ENCODE results near the gene INSIG1.

INSIG1 gene

GRCh38 chr7:155267023-155267422 is 30.7 kb upstream of the INSIG1 start:
- H3K4me1 ChIP-seq (ENCODE audit: control insufficient read depth, low read depth, low read length) = no peaks in the 10 kb centered on the region
- H3K79me2 ChIP-seq (ENCODE audit: control insufficient read depth, insufficient read depth, low read length) = no peaks in the 10 kb centered on the region
- H2AK5ac ChIP-seq (ENCODE audit: low read length) = no peak overlapping the region
- no peak overlapping the region for H3K4me3 ChIP-seq (ENCODE audit: low read length)
- no peak overlapping the region for H2BK5ac ChIP-seq (ENCODE audit: low read length)
- no peak overlapping the region for H4K8ac ChIP-seq (ENCODE audit: low read depth, low read length)
- no peak overlapping the region for H3K56ac ChIP-seq (ENCODE audit: low read length)
- no peak overlapping the region for H3K4me2 ChIP-seq (ENCODE audit: low read length)
- H3K9ac ChIP-seq (ENCODE audit: low read length) = no peak overlapping the region
- H3K36me3 ChIP-seq (ENCODE audit: control insufficient read depth, insufficient read depth, low read length) = no peaks in the 10 kb centered on the region
- no peak overlapping the region for H2BK15ac ChIP-seq (replicated peaks; ENCODE audit: low read depth)
- no peak for DNase-seq
- H4K5ac ChIP-seq (ENCODE audit: low read length) = no peak overlapping the region
- no CpG with 5 or more reads among the region's 8 CpGs for WGBS (ENCODE audit: extremely low coverage, insufficient coverage, low lambda C conversion rate)
- no peak overlapping the region for H3K27ac ChIP-seq (ENCODE audit: low read depth, low read length)
- no peaks in the 10 kb centered on the region for H3K27me3 ChIP-seq (ENCODE audit: insufficient read depth, low read length, poor library complexity)
- no peak overlapping the region for H3K23ac ChIP-seq (ENCODE audit: low read length)
- no peaks in the 10 kb centered on the region for H3K79me1 ChIP-seq (ENCODE audit: low read length)
- H3K4ac ChIP-seq (ENCODE audit: low read depth, low read length) = no peak overlapping the region
- H3K18ac ChIP-seq (ENCODE audit: low read length) = no peak overlapping the region
- H2BK120ac ChIP-seq (ENCODE audit: low read depth, low read length) = no peak overlapping the region

DNA sequence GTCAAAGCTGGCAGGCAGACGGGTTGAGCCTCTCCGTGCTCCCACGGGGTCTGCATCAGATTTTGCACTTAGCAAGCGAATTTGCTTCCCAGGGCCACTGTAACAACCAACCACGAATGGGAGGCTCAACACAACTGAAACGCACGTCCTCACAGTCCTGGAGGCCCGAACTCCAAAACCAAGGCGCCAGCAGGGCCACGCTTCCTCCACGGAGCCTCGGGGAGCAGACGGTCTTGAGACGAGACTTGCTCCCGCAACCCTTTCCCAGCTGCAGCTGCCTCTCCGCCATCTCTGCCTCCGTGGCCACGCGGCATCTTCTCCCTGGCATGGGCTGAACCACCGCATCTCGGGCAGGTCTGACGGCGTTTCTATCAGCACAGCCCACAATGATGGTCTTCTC is 30.2 kb upstream of the INSIG1 start:
- Histone ChIP-seq H3K79me1 (ENCODE audit: low read length) (no peaks in the 10 kb centered on the region), H3K4me3 (ENCODE audit: low read length) (no peak overlapping the region), H3K36me3 (ENCODE audit: control insufficient read depth, insufficient read depth, low read length) (no peaks in the 10 kb centered on the region), H3K27me3 (ENCODE audit: insufficient read depth, low read length, poor library complexity) (no peaks in the 10 kb centered on the region), H3K56ac (ENCODE audit: low read length) (no peak overlapping the region), H2BK120ac (ENCODE audit: low read depth, low read length) (no peak overlapping the region), H3K4me2 (ENCODE audit: low read length) (no peak overlapping the region), H3K9ac (ENCODE audit: low read length) (no peak overlapping the region), H3K27ac (ENCODE audit: low read depth, low read length) (no peak overlapping the region), H4K5ac (ENCODE audit: low read length) (no peak overlapping the region), H2BK5ac (ENCODE audit: low read length) (no peak overlapping the region), H3K4ac (ENCODE audit: low read depth, low read length) (no peak overlapping the region), H3K79me2 (ENCODE audit: control insufficient read depth, insufficient read depth, low read length) (no peaks in the 10 kb centered on the region), H4K8ac (ENCODE audit: low read depth, low read length) (no peak overlapping the region), H3K18ac (ENCODE audit: low read length) (no peak overlapping the region), H3K23ac (ENCODE audit: low read length) (no peak overlapping the region), H2AK5ac (ENCODE audit: low read length) (no peak overlapping the region), H2BK15ac (replicated peaks; ENCODE audit: low read depth) (no peak overlapping the region), H3K4me1 (ENCODE audit: control insufficient read depth, low read depth, low read length) (no peaks in the 10 kb centered on the region)
- no peak for DNase-seq
- WGBS (ENCODE audit: extremely low coverage, insufficient coverage, low lambda C conversion rate) = no CpG with 5 or more reads among the region's 23 CpGs

- H2BK120ac ChIP-seq (ENCODE audit: low read depth, low read length) = no peak overlapping the region
- no peak overlapping the region for H2BK15ac ChIP-seq (replicated peaks; ENCODE audit: low read depth)
- no peaks in the 10 kb centered on the region for H3K79me1 ChIP-seq (ENCODE audit: low read length)
- H3K36me3 ChIP-seq (ENCODE audit: control insufficient read depth, insufficient read depth, low read length) = no peaks in the 10 kb centered on the region
- no peak overlapping the region for H3K18ac ChIP-seq (ENCODE audit: low read length)
- no peak overlapping the region for H3K4me3 ChIP-seq (ENCODE audit: low read length)
- H3K4me1 ChIP-seq (ENCODE audit: control insufficient read depth, low read depth, low read length) = no peaks in the 10 kb centered on the region
- H4K5ac ChIP-seq (ENCODE audit: low read length) = no peak overlapping the region
- no peak overlapping the region for H2AK5ac ChIP-seq (ENCODE audit: low read length)
- no peak overlapping the region for H3K9ac ChIP-seq (ENCODE audit: low read length)
- H3K27ac ChIP-seq (ENCODE audit: low read depth, low read length) = no peak overlapping the region
- H4K8ac ChIP-seq (ENCODE audit: low read depth, low read length) = no peak overlapping the region
- no CpG with 5 or more reads among the region's 12 CpGs for WGBS (ENCODE audit: extremely low coverage, insufficient coverage, low lambda C conversion rate)
- no peaks in the 10 kb centered on the region for H3K27me3 ChIP-seq (ENCODE audit: insufficient read depth, low read length, poor library complexity)
- H3K4me2 ChIP-seq (ENCODE audit: low read length) = no peak overlapping the region
- DNase-seq = no peak
- no peak overlapping the region for H3K4ac ChIP-seq (ENCODE audit: low read depth, low read length)
- no peak overlapping the region for H3K56ac ChIP-seq (ENCODE audit: low read length)
- H2BK5ac ChIP-seq (ENCODE audit: low read length) = no peak overlapping the region
- H3K79me2 ChIP-seq (ENCODE audit: control insufficient read depth, insufficient read depth, low read length) = no peaks in the 10 kb centered on the region
- H3K23ac ChIP-seq (ENCODE audit: low read length) = no peak overlapping the region
Observed at GRCh38 chr7:155268211-155268610, 29.5 kb upstream of the INSIG1 start.

DNA sequence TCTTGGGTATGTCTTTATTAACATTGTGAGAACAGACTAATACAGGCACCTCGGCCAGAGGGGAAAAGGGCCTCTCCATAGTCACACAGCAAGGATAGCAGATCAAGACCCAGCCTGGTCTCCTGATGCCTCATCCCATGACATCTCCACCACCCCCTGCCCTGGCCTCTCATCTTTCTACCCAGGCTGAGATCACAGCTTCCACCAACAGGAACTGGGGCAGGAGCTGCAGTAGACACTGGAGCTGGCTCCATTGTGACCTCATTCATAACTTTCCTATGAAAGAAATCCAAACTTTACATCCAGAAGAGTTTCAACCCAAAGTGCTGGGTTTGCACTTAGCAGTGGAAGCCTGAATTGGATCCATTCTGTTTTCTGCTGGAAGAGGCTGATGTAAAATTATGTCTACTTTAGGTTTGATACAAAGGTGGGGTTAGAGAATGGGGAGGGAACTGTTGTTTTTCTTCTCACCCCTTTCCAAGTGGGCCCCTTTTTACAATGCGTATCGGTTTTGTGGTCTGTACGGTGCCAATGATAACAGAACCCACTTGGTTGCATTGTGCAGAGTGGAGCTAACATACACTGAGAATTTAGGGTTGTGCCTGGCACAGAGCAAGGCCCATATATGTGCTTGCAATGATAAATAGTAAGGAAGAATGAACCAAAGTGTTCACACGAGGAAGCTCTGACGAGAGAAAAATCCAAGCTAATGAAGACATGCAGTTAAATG is 28.6 kb upstream of the INSIG1 start:
- H3K4me3 ChIP-seq (ENCODE audit: low read length) = no peak overlapping the region
- H3K23ac ChIP-seq (ENCODE audit: low read length) = no peak overlapping the region
- no peak overlapping the region for H4K8ac ChIP-seq (ENCODE audit: low read depth, low read length)
- no CpG with 5 or more reads among the region's 6 CpGs for whole genome bisulfite sequencing (ENCODE audit: extremely low coverage, insufficient coverage, low lambda C conversion rate)
- no peak overlapping the region for H3K27ac ChIP-seq (ENCODE audit: low read depth, low read length)
- no peak overlapping the region for H3K9ac ChIP-seq (ENCODE audit: low read length)
- no peaks in the 10 kb centered on the region for H3K36me3 ChIP-seq (ENCODE audit: control insufficient read depth, insufficient read depth, low read length)
- H3K27me3 ChIP-seq (ENCODE audit: insufficient read depth, low read length, poor library complexity) = no peaks in the 10 kb centered on the region
- no peak overlapping the region for H2BK120ac ChIP-seq (ENCODE audit: low read depth, low read length)
- no peaks in the 10 kb centered on the region for H3K79me2 ChIP-seq (ENCODE audit: control insufficient read depth, insufficient read depth, low read length)
- no peak overlapping the region for H4K5ac ChIP-seq (ENCODE audit: low read length)
- no peak overlapping the region for H3K4ac ChIP-seq (ENCODE audit: low read depth, low read length)
- H2BK5ac ChIP-seq (ENCODE audit: low read length) = no peak overlapping the region
- DNase-seq = no peak
- H2BK15ac ChIP-seq (replicated peaks; ENCODE audit: low read depth) = no peak overlapping the region
- H3K4me2 ChIP-seq (ENCODE audit: low read length) = no peak overlapping the region
- H3K56ac ChIP-seq (ENCODE audit: low read length) = no peak overlapping the region
- H2AK5ac ChIP-seq (ENCODE audit: low read length) = no peak overlapping the region
- H3K18ac ChIP-seq (ENCODE audit: low read length) = no peak overlapping the region
- H3K4me1 ChIP-seq (ENCODE audit: control insufficient read depth, low read depth, low read length) = no peaks in the 10 kb centered on the region
- no peaks in the 10 kb centered on the region for H3K79me1 ChIP-seq (ENCODE audit: low read length)

DNA sequence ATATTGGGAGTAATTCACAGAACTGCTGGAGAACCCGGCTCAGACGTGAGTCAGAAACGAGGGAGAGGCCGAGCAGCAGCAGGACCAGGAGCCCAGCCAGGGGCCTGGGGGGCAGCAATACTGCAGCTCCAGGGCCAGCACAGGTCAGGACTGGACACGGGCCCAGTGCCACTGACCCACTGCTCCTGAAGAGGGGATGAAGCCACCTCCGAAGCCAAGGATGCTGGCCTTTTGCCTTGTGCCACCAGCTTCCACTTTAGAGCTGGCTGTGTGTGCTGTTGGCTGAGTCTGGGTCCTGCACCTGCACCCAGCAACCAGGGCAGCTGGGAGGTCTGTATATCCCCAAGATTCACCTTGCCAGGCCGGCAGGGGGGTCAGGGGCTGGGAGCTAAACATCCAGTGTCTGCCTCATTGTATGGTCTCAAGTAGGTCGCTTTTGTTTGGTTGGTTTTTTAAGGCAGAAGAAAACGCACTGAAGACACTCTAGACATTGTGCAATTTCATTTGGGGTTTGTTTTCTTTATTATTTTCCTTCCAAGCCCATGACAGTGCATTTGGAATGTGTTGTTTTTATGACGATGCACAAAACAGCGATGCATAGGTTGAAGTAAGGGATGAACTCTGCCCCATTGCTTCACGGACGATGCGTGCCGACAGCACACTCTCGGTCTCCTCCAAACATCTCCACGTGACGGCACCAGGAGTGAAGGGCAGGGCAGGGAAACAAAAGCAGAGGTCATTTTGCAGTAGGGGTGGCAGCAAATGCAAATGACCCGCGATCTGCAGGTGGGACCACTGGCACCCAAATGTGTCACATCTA is 27.7 kb upstream of the INSIG1 start:
- Histone ChIP-seq H3K18ac (ENCODE audit: low read length) (no peak overlapping the region), H3K4ac (ENCODE audit: low read depth, low read length) (no peak overlapping the region), H4K8ac (ENCODE audit: low read depth, low read length) (no peak overlapping the region), H3K79me1 (ENCODE audit: low read length) (no peaks in the 10 kb centered on the region), H3K4me2 (ENCODE audit: low read length) (no peak overlapping the region), H3K4me1 (ENCODE audit: control insufficient read depth, low read depth, low read length) (no peaks in the 10 kb centered on the region), H3K79me2 (ENCODE audit: control insufficient read depth, insufficient read depth, low read length) (no peaks in the 10 kb centered on the region), H3K36me3 (ENCODE audit: control insufficient read depth, insufficient read depth, low read length) (no peaks in the 10 kb centered on the region), H3K27me3 (ENCODE audit: insufficient read depth, low read length, poor library complexity) (no peaks in the 10 kb centered on the region), H4K5ac (ENCODE audit: low read length) (no peak overlapping the region), H3K4me3 (ENCODE audit: low read length) (no peak overlapping the region), H3K9ac (ENCODE audit: low read length) (no peak overlapping the region), H3K23ac (ENCODE audit: low read length) (no peak overlapping the region), H2BK120ac (ENCODE audit: low read depth, low read length) (no peak overlapping the region), H2BK5ac (ENCODE audit: low read length) (no peak overlapping the region), H2AK5ac (ENCODE audit: low read length) (no peak overlapping the region), H2BK15ac (replicated peaks; ENCODE audit: low read depth) (no peak overlapping the region), H3K27ac (ENCODE audit: low read depth, low read length) (no peak overlapping the region), H3K56ac (ENCODE audit: low read length) (no peak overlapping the region)
- WGBS (ENCODE audit: extremely low coverage, insufficient coverage, low lambda C conversion rate) = no CpG with 5 or more reads among the region's 20 CpGs
- DNase-seq = no peak

All from mesendoderm (in vitro differentiated cells).